HG02798 (cell line): Measurements from ENCODE around the gene CABLES1.
A peak's percentile ranks its signal among the peaks of the same experiment; 100 is the strongest.
"Not testable (repeated sequence)": the region's sequence is repeated elsewhere in the genome, so short reads cannot be mapped to it uniquely, and the experiment has no call there.

ENCODE experiments used
- ATAC-seq: cut with Tn5 transposase; IDR thresholded peaks from one replicate; pipeline ENCODE4 v1.9.1; 2021; ENCODE audit warnings: mild to moderate bottlenecking; ENCODE audit not compliant: unreplicated experiment, poor library complexity

The CABLES1 gene

GRCh38 chr18:23109163-23109562 lies 26.1 kb upstream of the CABLES1 start:
- not testable (repeated sequence) for ATAC-seq

- no peak for ATAC-seq
These were observed 21.7 kb upstream of the CABLES1 start for GRCh38 chr18:23113576-23113975.

GRCh38 chr18:23114171-23114881 lies 21.0 kb upstream of the CABLES1 start:
- ATAC-seq: no peak

DNA sequence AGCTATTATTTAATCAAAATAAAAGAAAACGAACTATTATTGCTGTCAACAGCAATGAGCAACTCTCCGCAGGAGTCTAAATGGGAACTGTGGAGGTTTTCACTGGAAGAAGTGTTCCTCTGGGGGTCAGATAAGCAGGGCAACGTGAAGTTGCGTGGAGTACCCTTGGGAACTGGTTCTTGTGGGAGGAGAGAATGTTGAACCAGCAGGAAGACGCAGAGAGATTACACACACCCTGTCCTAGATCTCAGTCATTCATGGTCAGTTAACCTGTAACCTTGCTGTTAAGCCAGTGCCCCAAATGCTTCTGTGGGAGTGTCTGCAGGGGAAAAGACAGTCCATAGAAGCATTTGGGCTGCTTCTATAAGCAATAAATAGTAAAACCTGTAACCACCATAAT lies 20.4 kb upstream of the CABLES1 start:
- ATAC-seq: no peak

DNA sequence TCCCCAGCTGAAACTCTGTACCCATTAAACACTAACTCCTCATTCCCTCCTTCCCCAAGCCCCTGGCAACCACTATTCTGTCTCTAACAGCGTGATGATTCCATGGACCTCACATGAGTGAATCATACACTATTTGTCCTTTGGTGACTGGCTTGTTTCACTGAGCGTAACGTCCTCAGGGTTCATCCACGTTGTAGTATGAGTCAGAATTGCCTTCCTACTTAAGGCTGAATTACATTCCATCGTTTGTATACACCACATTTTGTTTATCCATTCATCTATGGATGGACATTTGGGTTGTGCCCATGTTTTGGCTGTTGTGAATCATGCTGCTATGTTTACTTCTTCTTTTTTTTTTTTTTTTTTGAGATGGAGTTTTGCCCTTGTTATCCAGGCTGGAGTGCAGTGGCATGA lies 19.6 kb upstream of the CABLES1 start:
- ATAC-seq: no peak

GRCh38 chr18:23121133-23121532 lies 14.2 kb upstream of the CABLES1 start:
- no peak for ATAC-seq

DNA sequence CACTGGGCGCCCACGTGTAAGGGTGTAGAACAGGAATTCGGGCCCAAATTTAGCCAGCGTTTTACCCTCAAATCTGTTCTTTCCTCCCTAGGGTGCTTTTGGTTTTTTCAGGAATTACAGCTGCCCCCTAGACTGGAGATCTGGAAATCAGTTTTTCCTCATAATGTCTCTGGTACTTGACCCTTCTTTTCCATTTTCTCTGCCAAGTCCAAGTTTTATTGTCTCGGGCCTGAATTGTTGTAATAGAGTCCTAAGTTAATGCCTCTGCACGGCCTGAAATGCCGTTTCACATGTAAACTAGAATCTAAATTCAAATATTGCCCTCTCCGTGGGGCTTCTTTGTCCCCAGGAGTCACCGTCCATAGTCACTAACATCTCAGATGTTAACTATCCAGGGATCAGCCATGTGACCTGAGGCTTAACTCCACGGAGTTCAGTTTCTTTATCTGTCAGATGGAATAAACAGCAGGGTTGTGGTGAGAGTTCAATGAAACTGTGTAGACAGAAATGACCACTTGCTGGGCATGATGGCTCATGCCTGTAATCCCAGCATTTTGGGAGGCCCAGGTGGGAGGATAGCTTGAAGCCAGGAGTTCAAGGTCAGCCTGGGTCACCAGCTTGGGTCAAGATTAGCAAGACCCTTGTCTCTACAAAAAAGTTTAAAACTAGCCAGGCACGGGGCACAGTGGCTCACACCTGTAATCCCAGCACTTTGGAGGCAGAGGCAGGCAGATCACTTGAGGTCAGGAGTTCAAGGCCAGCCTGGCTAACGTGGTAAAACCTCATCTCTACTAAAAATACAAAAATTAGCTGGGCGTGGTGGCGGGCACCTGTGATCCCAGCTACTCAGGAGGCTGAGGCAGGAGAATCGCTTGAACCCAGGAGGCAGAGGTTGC lies 12.7 kb upstream of the CABLES1 start:
- no peak for ATAC-seq

GRCh38 chr18:23126376-23127056 lies 8.8 kb upstream of the CABLES1 start:
- ATAC-seq: no peak

GRCh38 chr18:23127090-23127489 lies 8.2 kb upstream of the CABLES1 start:
- ATAC-seq: no peak

GRCh38 chr18:23129355-23130002 lies 5.8 kb upstream of the CABLES1 start:
- no peak for ATAC-seq

DNA sequence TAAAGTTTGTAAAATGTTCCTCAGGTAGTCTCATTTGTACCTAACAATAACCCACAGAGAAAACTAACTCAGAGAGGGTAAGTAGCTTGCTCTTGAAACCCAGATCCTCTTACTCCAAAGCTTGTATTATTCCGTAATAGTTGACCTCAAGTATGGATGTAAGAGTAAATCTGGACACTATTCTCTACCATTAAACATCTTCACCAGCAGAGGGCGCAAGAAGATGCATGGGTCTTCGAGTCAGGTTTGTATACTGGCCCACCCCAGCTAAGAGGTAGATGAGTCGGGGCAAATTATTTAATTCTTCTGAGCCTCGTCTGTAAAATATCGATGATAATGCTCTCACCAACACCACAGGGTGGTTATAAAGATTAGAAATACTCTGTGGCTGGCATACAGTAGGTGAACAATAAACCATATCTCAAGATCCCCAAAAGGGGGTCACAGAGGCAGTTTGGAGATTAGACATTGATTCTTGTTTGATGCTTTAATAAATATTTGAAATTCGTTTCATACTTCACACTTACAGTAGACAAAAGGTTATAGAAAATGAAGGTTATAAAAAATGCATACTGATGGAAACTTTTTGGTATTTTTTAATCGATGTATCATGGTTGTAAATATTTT lies 3.5 kb upstream of the CABLES1 start:
- ATAC-seq: no peak

- ATAC-seq: peak; percentile 45
These were observed 1.2 kb upstream of the CABLES1 start for GRCh38 chr18:23133860-23134779.

DNA sequence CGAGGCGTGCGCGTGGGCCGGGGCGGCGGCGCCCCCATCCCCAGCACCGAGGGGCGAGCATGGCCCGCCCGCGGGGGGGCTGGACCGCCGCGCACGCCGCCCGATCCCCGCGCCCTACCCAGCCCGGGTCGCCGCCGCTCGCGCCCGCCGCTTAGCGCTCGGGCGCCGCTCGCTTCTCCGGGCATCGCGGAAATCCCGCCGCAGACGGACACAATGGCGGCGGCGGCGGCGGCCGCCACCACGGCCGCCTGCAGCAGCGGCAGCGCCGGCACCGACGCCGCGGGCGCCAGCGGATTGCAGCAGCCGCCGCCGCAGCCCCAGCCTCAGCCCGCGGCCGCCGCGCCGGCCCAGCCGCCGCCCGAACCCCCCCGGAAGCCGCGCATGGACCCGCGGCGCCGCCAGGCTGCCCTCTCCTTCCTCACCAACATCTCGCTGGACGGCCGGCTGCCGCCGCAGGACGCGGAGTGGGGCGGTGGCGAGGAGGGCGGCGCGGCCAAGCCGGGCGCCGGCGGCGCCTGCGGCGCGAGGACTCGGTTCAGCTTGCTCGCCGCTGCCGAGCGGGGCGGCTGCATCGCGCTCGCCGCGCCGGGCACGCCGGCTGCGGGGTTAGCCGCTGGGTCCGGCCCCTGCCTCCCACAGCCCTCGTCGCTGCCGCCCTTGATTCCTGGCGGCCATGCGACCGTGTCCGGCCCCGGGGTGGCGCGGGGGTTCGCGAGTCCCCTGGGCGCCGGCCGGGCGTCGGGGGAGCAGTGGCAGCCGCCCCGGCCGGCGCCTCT lies 453 bp downstream of the CABLES1 start:
- ATAC-seq: peak; percentile 42

GRCh38 chr18:23136326-23137096 lies 1.2 kb downstream of the CABLES1 start:
- ATAC-seq: peak; percentile 15

DNA sequence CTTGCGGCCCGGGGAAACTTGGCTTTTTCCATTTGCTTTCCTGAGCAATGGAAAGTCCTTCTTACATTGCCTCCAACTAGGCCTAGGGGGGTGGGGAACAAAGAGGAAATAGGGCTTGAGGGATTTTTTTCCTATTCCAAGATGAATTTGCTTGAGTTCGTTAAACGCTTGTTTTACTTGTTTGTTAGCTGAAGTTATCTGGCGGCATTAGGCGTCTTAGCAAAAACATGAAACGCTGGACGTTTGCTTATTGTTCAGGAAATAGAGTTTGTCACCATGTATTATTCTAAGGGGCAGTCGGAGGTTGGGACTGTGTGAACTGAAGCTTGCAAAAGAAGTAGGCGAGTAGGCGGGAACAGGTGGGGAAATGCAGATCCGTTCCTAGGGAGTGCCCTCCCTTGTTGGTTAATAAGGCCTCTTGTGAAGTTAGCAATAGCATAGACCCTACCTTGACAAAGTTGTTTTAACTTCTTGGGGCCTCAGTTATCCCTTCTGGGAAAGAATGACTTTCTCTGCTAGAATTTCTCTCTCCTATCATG lies 1.9 kb downstream of the CABLES1 start:
- ATAC-seq: no peak

- ATAC-seq: no peak
These were observed 2.5 kb downstream of the CABLES1 start for GRCh38 chr18:23137788-23138216.

DNA sequence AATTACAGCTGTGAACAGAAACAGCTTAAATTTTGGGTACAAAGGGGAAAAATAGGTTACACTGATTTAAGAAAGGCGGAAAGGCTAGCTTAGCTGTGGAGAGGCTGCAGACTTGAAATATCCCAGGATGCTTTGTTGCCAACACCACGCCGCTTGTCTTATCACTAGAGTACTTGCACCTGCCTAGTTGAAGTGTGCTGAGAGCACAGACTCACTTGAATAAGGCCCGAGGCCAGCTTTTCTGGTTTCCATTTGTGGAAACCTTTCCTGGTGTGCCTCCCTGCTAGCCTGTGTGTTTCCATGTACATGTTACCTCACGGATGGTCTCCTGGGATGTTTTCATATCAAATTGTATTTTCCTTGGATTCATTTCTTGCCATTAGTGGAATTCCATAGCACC lies 3.2 kb downstream of the CABLES1 start:
- ATAC-seq: no peak
